ENCODE results near the gene EYA4.

Gene EYA4

GRCh38 chr6:133313068-133313467 is 71.9 kb downstream of the EYA4 start:
- no peak for DNase-seq (ENCODE audit: low read depth)
- H3K4me3 ChIP-seq (ENCODE audit: low read depth, low read length) = no peak overlapping the region
- no peak for TF ChIP-seq CTCF (IDR thresholded peaks at IDR 0.05; ENCODE audit: control insufficient read depth, extremely low read depth, insufficient read depth)

- no peak overlapping the region for H3K4me3 ChIP-seq (ENCODE audit: low read depth, low read length)
- DNase-seq (ENCODE audit: low read depth) = no peak
- TF ChIP-seq CTCF (IDR thresholded peaks at IDR 0.05; ENCODE audit: control insufficient read depth, extremely low read depth, insufficient read depth) = no peak
Measured at GRCh38 chr6:133314947-133315346, 73.8 kb downstream of the EYA4 start.

- TF ChIP-seq CTCF (IDR thresholded peaks at IDR 0.05; ENCODE audit: control insufficient read depth, extremely low read depth, insufficient read depth) = no peak
- H3K4me3 ChIP-seq (ENCODE audit: low read depth, low read length) = no peak overlapping the region
- no peak for DNase-seq (ENCODE audit: low read depth)
Measured at GRCh38 chr6:133315811-133316210, 74.7 kb downstream of the EYA4 start.

- H3K4me3 ChIP-seq (ENCODE audit: low read depth, low read length) = no peak overlapping the region
- TF ChIP-seq CTCF (IDR thresholded peaks at IDR 0.05; ENCODE audit: control insufficient read depth, extremely low read depth, insufficient read depth) = no peak
- no peak for DNase-seq (ENCODE audit: low read depth)
Measured at GRCh38 chr6:133317704-133318103, 76.5 kb downstream of the EYA4 start.

- no peak for TF ChIP-seq CTCF (IDR thresholded peaks at IDR 0.05; ENCODE audit: control insufficient read depth, extremely low read depth, insufficient read depth)
- DNase-seq (ENCODE audit: low read depth) = peak; percentile 4
Measured at GRCh38 chr6:133326584-133326983, 85.4 kb downstream of the EYA4 start.

GRCh38 chr6:133333852-133334251 is 92.7 kb downstream of the EYA4 start:
- TF ChIP-seq CTCF (IDR thresholded peaks at IDR 0.05; ENCODE audit: control insufficient read depth, extremely low read depth, insufficient read depth) = no peak
- H3K4me3 ChIP-seq (ENCODE audit: low read depth, low read length) = no peak overlapping the region
- no peak for DNase-seq (ENCODE audit: low read depth)

More at GRCh38 chr6:133326584-133326983, 85.4 kb downstream of the EYA4 start:
- no peak overlapping the region for H3K4me3 ChIP-seq (ENCODE audit: low read depth, low read length)

GRCh38 chr6:133337308-133337707 is 96.2 kb downstream of the EYA4 start:
- DNase-seq (ENCODE audit: low read depth) = no peak
- TF ChIP-seq CTCF (IDR thresholded peaks at IDR 0.05; ENCODE audit: control insufficient read depth, extremely low read depth, insufficient read depth) = no peak
- H3K4me3 ChIP-seq (ENCODE audit: low read depth, low read length) = no peak overlapping the region

All from LNCaP clone FGC (cell line).